Aorta (tissue), 5 donors: Measurements from ENCODE around the gene LSR. TPM values are rescaled to one million over a fixed set of nuclear protein-coding genes. Genes with fewer than 3 reads are reported as not detected.

Experiments used
- ATAC-seq: fragments of 200-7000 bp; cut with Tn5 transposase; one replicate; pipeline ENCODE4 v1.9.1; 2022; ENCODE audit warnings: moderate library complexity; ENCODE audit not compliant: low FRiP score
- DNase-seq, 2 donors: peaks; one replicate each; pipeline ENCODE4 v3.0.0-alpha.2; 2020
- H3K27ac ChIP-seq, 2 donors: one replicate each; pipeline ENCODE4 v1.5.1; 2013; ENCODE audit warnings: low read length in 2 of 2, mild to moderate bottlenecking in 2 of 2, moderate library complexity in 2 of 2, control low read depth in 1 of 2, inconsistent platforms in 1 of 2, low read depth in 1 of 2
- H3K27me3 ChIP-seq, 2 donors: one replicate each; pipeline ENCODE4 v1.6.1; 2013; ENCODE audit warnings: control low read depth in 1 of 2, low read length in 1 of 2, mild to moderate bottlenecking in 1 of 2, moderate library complexity in 1 of 2; ENCODE audit not compliant: insufficient read depth in 2 of 2, control insufficient read depth in 1 of 2
- H3K36me3 ChIP-seq, 2 donors: one replicate each; pipeline ENCODE4 v1.6.1; 2013; ENCODE audit warnings: control low read depth in 1 of 2, low read length in 1 of 2, mild to moderate bottlenecking in 1 of 2; ENCODE audit not compliant: insufficient read depth in 2 of 2, control insufficient read depth in 1 of 2
- H3K4me1 ChIP-seq, 2 donors: one replicate each; pipeline ENCODE4 v1.6.1; 2013; ENCODE audit warnings: low read length in 2 of 2, control low read depth in 1 of 2, mild to moderate bottlenecking in 1 of 2, moderate library complexity in 1 of 2; ENCODE audit not compliant: insufficient read depth in 2 of 2, control insufficient read depth in 1 of 2
- H3K4me3 ChIP-seq, 2 donors: one replicate each; pipeline ENCODE4 v1.5.1; 2013; ENCODE audit warnings: low read length in 2 of 2, control low read depth in 1 of 2, mild to moderate bottlenecking in 1 of 2
- H3K9me3 ChIP-seq: one replicate; pipeline ENCODE4 v1.6.1; 2013; ENCODE audit warnings: mild to moderate bottlenecking, low read length; ENCODE audit not compliant: control insufficient read depth
- WGBS, 2 donors: extraction: QIAGEN DNeasy Blood & Tissue Kit; methylation state at CpG; one replicate each; pipeline ENCODE4 v1.1.7; 2013; 5-methylcytosine and 5-hydroxymethylcytosine counted together
- intact Hi-C, 2 donors: fragments of 100-400 bp; cut with DNase I; formaldehyde crosslinking; loops; one replicate each; pipeline versions ENCODE4 v1.14.2 to v1.15.0; 2022
- polyA plus RNA-seq, 2 donors: library from polyadenylated mRNA; stranded (reverse); fragments of 200-250 nt; gene quantifications; one replicate each; pipeline ENCODE4 v1.2.3, GENCODE V29; 2013
- total RNA-seq, 2 donors: library from RNA; stranded (reverse); fragmentation: NEBNext Ultra II Directional; extraction: Animal tissue kit (Norgen Biotek cat#: 25700); gene quantifications; one replicate each; pipeline ENCODE4 v1.2.1, GENCODE V29; 2021
- donor health status: healthy with polysubstance abuse.
- donor health status: Bipolar disorder and iron deficiency.
- donor health status: DM: no; HTN: no; CAD: no.
- donor health status: DM: no; HTN: no; CAD: no.
- donor health status: DM: yes; HTN: yes; CAD: no.

The LSR gene
- total and polyA plus RNA-seq, 4 donors, result 5.8 to 13.1 (median 11.1) TPM

- intact Hi-C loops, result no loop called here
- DNase-seq (no peak), ATAC-seq (no peak)
- Histone ChIP-seq H3K36me3 (no peaks in the 10 kb centered on the region), H3K9me3 (no peaks in the 10 kb centered on the region), H3K27me3 (no peaks in the 10 kb centered on the region), H3K4me1 (no peaks in the 10 kb centered on the region), H3K27ac (no peak overlapping the region), H3K4me3 (no peak overlapping the region)
- WGBS, 2 donors, result 70 to 77% methylated on average over 8 of the region's 8 CpGs
These were observed 41.4 kb upstream of the LSR start for GRCh38 chr19:35207391-35207871.

- DNase-seq (no peak), ATAC-seq (no peak)
- Histone ChIP-seq H3K9me3 (no peaks in the 10 kb centered on the region), H3K36me3 (no peaks in the 10 kb centered on the region), H3K27ac (no peak overlapping the region), H3K4me1 (no peaks in the 10 kb centered on the region), H3K27me3 (no peaks in the 10 kb centered on the region), H3K4me3 (no peak overlapping the region)
- WGBS, 2 donors, result 86 to 88% methylated on average over 8 of the region's 8 CpGs
- intact Hi-C loops, result no loop called here
These were observed 40.7 kb upstream of the LSR start for GRCh38 chr19:35208121-35208520.

GRCh38 chr19:35209646-35210045 is 39.2 kb upstream of the LSR start:
- 72 to 77% methylated on average over 4 of the region's 4 CpGs for whole genome bisulfite sequencing, 2 donors
- H3K27ac ChIP-seq, result no peak overlapping the region
- intact Hi-C loops, result no loop called here
- H3K27me3 ChIP-seq, result no peaks in the 10 kb centered on the region
- no peak overlapping the region for H3K4me3 ChIP-seq
- H3K36me3 ChIP-seq, result no peaks in the 10 kb centered on the region
- no peaks in the 10 kb centered on the region for H3K9me3 ChIP-seq
- no peak for DNase-seq
- no peaks in the 10 kb centered on the region for H3K4me1 ChIP-seq
- ATAC-seq, result no peak

GRCh38 chr19:35211545-35212230 is 37.1 kb upstream of the LSR start:
- H3K36me3 ChIP-seq, result no peaks in the 10 kb centered on the region
- no peak overlapping the region for H3K27ac ChIP-seq
- 78 to 81% methylated on average over 7 of the region's 7 CpGs for WGBS, 2 donors
- H3K27me3 ChIP-seq, result no peaks in the 10 kb centered on the region
- H3K4me1 ChIP-seq, result no peaks in the 10 kb centered on the region
- intact Hi-C loops, result no loop called here
- DNase-seq, result peak in 1 of 2 donors; percentile 86
- no peak overlapping the region for H3K4me3 ChIP-seq
- peaks cover 2% of the 10 kb centered on the region for H3K9me3 ChIP-seq
- ATAC-seq, result peak; percentile 42

- DNase-seq (no peak), ATAC-seq (no peak)
- Histone ChIP-seq H3K4me3 (no peak overlapping the region), H3K9me3 (peaks cover 2% of the 10 kb centered on the region), H3K4me1 (no peaks in the 10 kb centered on the region), H3K36me3 (no peaks in the 10 kb centered on the region), H3K27ac (no peak overlapping the region), H3K27me3 (no peaks in the 10 kb centered on the region)
- intact Hi-C loops, result no loop called here
- WGBS, 2 donors, result 60% methylated on average over 7 of the region's 7 CpGs
These were observed 36.6 kb upstream of the LSR start for GRCh38 chr19:35212241-35212640.

- intact Hi-C loops, result no loop called here
- peak; percentile 61 to 77 for DNase-seq
- Histone ChIP-seq H3K4me1 (no peaks in the 10 kb centered on the region), H3K27ac (no peak overlapping the region), H3K4me3 (no peak overlapping the region), H3K9me3 (peaks cover 2% of the 10 kb centered on the region), H3K27me3 (no peaks in the 10 kb centered on the region), H3K36me3 (no peaks in the 10 kb centered on the region)
- 31 to 32% methylated on average over 21 of the region's 21 CpGs for WGBS, 2 donors
- ATAC-seq, result peak; percentile 74
These were observed 34.9 kb upstream of the LSR start for GRCh38 chr19:35213663-35214632.

GRCh38 chr19:35214766-35215422 is 33.9 kb upstream of the LSR start:
- H3K27me3 ChIP-seq, result no peaks in the 10 kb centered on the region
- WGBS, 2 donors, result 64 to 66% methylated on average over 7 of the region's 7 CpGs
- no peak for DNase-seq

GRCh38 chr19:35216016-35216832 is 32.6 kb upstream of the LSR start:
- Histone ChIP-seq H3K27ac (no peak overlapping the region), H3K4me3 (no peak overlapping the region), H3K36me3 (no peaks in the 10 kb centered on the region), H3K27me3 (no peaks in the 10 kb centered on the region), H3K4me1 (no peaks in the 10 kb centered on the region), H3K9me3 (peaks cover 6% of the 10 kb centered on the region)
- ATAC-seq (no peak), DNase-seq (no peak)
- 75 to 78% methylated on average over 8 of the region's 8 CpGs for WGBS, 2 donors
- intact Hi-C loops, result no loop called here

More at GRCh38 chr19:35214766-35215422, 33.9 kb upstream of the LSR start:
- Histone ChIP-seq H3K4me3 (no peak overlapping the region), H3K9me3 (peaks cover 4% of the 10 kb centered on the region), H3K36me3 (no peaks in the 10 kb centered on the region), H3K4me1 (no peaks in the 10 kb centered on the region), H3K27ac (no peak overlapping the region)
- intact Hi-C loops, result no loop called here
- no peak for ATAC-seq
